AML-193 (cell line): ENCODE measurements around the gene PEAK1.

Experiments used
- DNase-seq, 2 experiments: peaks; one replicate each; lab custom pipeline; 2025; lab: John Stamatoyannopoulos, UW

Gene PEAK1

DNA sequence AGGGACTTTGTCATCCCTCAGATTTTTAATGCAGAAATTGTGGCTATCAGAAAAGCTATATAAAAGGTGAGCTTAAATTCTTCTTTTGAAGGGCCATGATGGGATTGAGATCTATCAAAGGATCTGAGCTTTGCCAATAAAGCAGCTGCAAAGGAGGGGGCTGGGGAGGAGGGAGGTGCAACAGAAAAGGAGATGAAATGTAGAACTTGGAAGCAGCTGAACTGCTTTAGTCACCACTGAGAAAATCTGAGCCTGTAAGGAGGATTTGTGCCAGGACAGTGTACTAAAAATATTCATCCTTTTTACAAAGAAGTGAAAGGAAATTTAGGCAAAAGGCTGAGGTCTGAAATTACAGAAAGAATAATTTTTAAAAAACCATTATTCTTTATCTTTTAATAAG, 359.4 kb downstream of the PEAK1 start:
- no peak for DNase-seq

DNA sequence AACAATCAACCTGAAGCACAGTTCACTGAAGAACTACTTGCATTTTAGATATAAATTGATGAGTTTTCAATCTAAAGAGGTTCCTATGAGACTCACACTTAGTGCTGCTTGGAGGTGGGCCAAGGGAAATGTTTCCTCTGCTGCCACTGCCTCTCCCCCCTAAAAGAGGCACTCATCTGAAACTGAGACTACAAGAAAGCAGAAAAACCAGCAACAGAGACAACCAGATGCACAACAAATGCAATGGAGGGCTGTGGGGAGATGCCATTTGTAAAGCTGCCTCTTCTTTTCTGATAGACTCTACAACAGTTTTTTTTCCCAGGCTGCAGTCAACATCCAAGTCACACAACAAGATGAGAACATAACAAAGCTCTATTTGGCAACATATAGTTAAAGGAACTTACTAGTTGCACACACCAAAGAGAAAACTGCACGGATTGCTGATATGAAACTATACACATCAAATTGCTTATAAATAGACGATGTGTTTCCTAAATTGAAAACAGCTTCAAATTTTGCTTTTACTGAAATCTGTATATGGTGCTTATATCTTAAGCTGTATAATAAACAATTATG, 360.0 kb downstream of the PEAK1 start:
- DNase-seq, result no peak

DNA sequence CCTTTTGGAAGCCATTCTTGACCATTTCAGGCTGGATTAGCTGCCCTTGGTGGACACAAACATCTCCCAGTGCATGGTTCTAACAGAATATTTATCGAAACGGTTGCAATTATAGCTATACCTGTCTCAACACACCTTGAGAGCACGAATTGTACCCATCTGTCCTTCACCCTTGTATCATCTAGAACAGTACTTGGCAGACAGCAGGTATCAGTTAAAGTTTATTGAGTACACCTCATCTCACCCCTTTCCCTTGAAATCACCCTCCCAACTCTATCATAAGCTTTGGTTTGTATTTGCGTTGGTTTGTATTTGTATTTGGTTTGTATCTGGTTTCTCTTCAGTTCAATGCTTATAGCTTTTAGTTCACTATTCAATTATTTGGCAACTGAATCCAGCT, 361.4 kb downstream of the PEAK1 start:
- no peak for DNase-seq

DNA sequence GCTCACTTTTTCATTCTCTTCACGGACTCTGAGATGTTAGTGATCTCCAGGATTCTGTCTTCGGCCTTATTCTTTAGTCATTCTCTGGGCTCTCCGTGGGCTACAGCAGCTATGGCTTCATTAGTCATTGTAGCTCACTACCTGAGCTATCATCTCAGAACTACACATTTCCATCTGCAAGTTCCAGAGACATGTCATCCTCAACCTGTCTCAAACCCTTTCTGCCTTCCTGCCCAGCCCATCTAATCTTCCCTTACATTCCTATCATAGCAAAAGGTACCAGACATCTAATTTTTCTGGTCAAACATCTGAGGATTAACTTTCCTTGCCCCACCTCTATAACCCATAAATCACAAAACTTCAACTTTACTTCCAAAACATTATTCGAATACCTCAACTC, 362.2 kb downstream of the PEAK1 start:
- no peak for DNase-seq

DNA sequence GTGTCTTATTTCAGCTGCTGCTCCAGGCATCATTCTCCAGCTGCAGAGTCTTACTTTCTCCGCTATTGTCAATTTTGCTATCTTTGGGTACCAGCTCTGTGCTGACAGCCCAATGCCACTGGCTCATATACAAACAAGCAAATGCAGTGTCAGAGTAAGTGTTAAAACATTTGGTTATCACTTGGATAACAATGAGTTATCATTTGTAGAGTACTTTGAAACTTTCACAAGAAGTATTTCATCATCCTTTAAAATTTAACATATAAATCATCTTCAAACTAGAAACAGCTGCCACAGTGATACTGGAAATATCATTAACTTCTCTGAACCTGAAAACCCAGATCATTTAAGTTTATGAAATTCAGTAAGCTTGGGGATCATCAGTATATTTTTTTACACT, 362.8 kb downstream of the PEAK1 start:
- DNase-seq, result no peak

DNA sequence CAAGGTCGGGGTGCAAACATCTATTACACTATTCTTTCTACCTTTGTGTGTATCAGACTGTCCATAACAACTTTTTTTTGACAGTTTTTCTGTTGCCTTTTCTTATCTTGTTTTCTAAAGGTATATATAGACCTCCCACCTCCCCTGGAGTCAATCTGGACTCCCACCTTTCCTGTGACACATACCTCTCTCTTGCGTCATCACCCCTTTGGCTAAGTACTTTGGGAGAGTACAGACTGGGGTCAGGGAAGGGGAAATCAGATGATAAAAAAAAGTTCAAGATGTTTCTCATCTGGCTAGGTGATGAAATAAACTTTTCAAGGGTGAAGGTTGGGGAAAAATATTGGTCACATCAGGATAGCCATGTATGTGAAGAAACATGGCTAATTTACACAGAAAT, 366.2 kb downstream of the PEAK1 start:
- no peak for DNase-seq

DNA sequence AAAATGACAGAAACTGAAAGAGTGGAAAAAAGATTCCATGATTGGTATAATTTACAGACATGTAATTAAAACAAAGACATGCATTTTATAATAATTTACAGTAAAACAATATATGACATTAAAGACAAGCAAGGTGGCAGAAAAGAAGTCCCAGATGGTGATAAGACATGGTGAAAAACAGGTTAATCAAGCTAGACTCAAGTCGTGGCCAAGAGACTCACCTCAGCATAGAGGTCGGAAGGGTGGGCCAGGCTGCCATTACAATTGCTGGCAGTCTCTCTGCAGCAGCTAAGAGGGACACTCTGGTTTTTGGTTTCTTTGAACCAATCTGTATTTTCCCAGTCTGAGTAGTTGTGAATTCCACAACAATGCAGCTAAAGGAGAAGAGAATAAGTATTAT, 367.3 kb downstream of the PEAK1 start:
- DNase-seq, result no peak
